Thoracic aorta (tissue), 2 donors: ENCODE results near the gene RHEB. TPM values are rescaled to one million over a fixed set of nuclear protein-coding genes. Genes with fewer than 3 reads are reported as not detected.

ENCODE experiments used
- ATAC-seq: fragments of 150-250 bp; one replicate; pipeline ENCODE4 v1.8.0; 2017; ENCODE audit warnings: low read depth; ENCODE audit not compliant: insufficient number of reproducible peaks, low FRiP score
- DNase-seq: peaks from one replicate; pipeline ENCODE4 v3.0.0-alpha.2; 2020; ENCODE audit warnings: low spot score
- H3K27ac ChIP-seq, 2 donors: fragments of 200-600 bp; sonication (generic); 1 replicate in 1 of 2; 2 replicates in 1 of 2; pipeline ENCODE4 v1.5.1; 2016; ENCODE audit warnings: mild to moderate bottlenecking in 2 of 2, moderate library complexity in 2 of 2
- H3K27me3 ChIP-seq: fragments of 200-600 bp; sonication (generic); replicated peaks from 2 replicates; pipeline ENCODE4 v1.6.0; 2016; ENCODE audit warnings: mild to moderate bottlenecking; ENCODE audit not compliant: insufficient read depth
- H3K36me3 ChIP-seq: fragments of 200-600 bp; sonication (generic); one replicate; pipeline ENCODE4 v1.5.1; 2016
- H3K4me1 ChIP-seq, 2 donors: fragments of 200-600 bp; sonication (generic); 1 replicate in 1 of 2; 2 replicates in 1 of 2; pipeline versions ENCODE4 v1.5.1 to v1.6.0; 2016; ENCODE audit warnings: low read depth in 2 of 2, mild to moderate bottlenecking in 1 of 2; ENCODE audit not compliant: control insufficient read depth in 1 of 2
- H3K4me3 ChIP-seq: fragments of 200-600 bp; sonication (generic); 2 replicates; pipeline ENCODE4 v1.5.1; 2016; ENCODE audit warnings: mild to moderate bottlenecking
- H3K9me3 ChIP-seq: fragments of 200-600 bp; sonication (generic); 2 replicates; pipeline ENCODE4 v1.5.1; 2016
- CTCF ChIP-seq: fragments of 200-600 bp; sonication (generic); IDR thresholded peaks from one replicate; pipeline ENCODE4 v1.5.1; 2019; ENCODE audit warnings: antibody characterized with exemption
- total RNA-seq, 2 donors: library from RNA; depleted of rRNA; stranded (reverse); fragments of >200 nt; gene quantifications; one replicate each; pipeline versions ENCODE4 v1.1.0 to v1.2.3, GENCODE V29; 2016

The RHEB gene
- total RNA-seq, 2 donors from 2014 or later: 88.9 to 102 TPM

GRCh38 chr7:151442776-151443496 is 76.8 kb downstream of the RHEB start:
- DNase-seq (no peak), ATAC-seq (no peak)
- peaks cover 19 to 32% of the 10 kb centered on the region in 2 donors for H3K4me1 ChIP-seq
- H3K36me3 ChIP-seq: no peaks in the 10 kb centered on the region
- H3K9me3 ChIP-seq: no peaks in the 10 kb centered on the region
- no peaks in the 10 kb centered on the region for H3K27me3 ChIP-seq
- no peak overlapping the region for H3K27ac ChIP-seq
- TF ChIP-seq CTCF: no peak
- no peak overlapping the region for H3K4me3 ChIP-seq

GRCh38 chr7:151440799-151441445 is 78.8 kb downstream of the RHEB start:
- DNase-seq (no peak), ATAC-seq (peak; percentile 16)
- peak overlapping the region; percentile 21 to 55 for H3K27ac ChIP-seq
- no peak for TF ChIP-seq CTCF
- H3K9me3 ChIP-seq: no peaks in the 10 kb centered on the region
- H3K27me3 ChIP-seq: no peaks in the 10 kb centered on the region
- peak overlapping the region; percentile 35 for H3K4me3 ChIP-seq
- H3K36me3 ChIP-seq: no peaks in the 10 kb centered on the region
- H3K4me1 ChIP-seq: peaks cover 36 to 50% of the 10 kb centered on the region in 2 donors

GRCh38 chr7:151439855-151440798 is 79.6 kb downstream of the RHEB start, which contains the start of gene CRYGN:
TSS of gene CRYGN (minus strand) at chr7:151440141. CDS start at chr7:151439917, 224 bp downstream.
- Histone ChIP-seq H3K9me3 (no peaks in the 10 kb centered on the region), H3K4me3 (peak within 1 kb of the TSS; percentile 45), H3K27me3 (no peaks in the 10 kb centered on the region), H3K36me3 (no peaks in the 10 kb centered on the region), H3K4me1 (peaks cover 38 to 57% of the 10 kb centered on the region in 2 donors), H3K27ac (peak within 1 kb of the TSS; percentile 21 to 55)
- no peak for TF ChIP-seq CTCF
- no peak for DNase-seq
- ATAC-seq: no peak

- Histone ChIP-seq H3K27ac (peak overlapping the region in 1 of 2 donors; percentile 91), H3K9me3 (no peaks in the 10 kb centered on the region), H3K27me3 (no peaks in the 10 kb centered on the region), H3K4me3 (no peak overlapping the region), H3K36me3 (no peaks in the 10 kb centered on the region), H3K4me1 (peaks cover 38 to 61% of the 10 kb centered on the region in 2 donors)
- no peak for DNase-seq
- no peak for ATAC-seq
- TF ChIP-seq CTCF: no peak
Measured at GRCh38 chr7:151438864-151439601, 80.7 kb downstream of the RHEB start.
